Keratinocyte (primary cell): ENCODE measurements around the gene XAB2.

Experiments
- EZH2 ChIP-seq: IDR thresholded peaks from one replicate; pipeline ENCODE4 v1.6.1; 2012; ENCODE audit warnings: inconsistent platforms, mild to moderate bottlenecking, low read length, moderate library complexity
- TF ChIP-seq, protein P1 (sequence below), 3 experiments: IDR thresholded peaks in 1 of 3; conservative IDR thresholded peaks in 1 of 3; optimal IDR thresholded peaks in 1 of 3; 2 replicates in 2 of 3; 3 replicates in 1 of 3; pipeline versions ENCODE3 to v1.5.1; 2011; ENCODE audit warnings: low read length in 3 of 3, mild to moderate bottlenecking in 3 of 3, moderate library complexity in 2 of 3, control low read depth in 1 of 3, inconsistent platforms in 1 of 3; ENCODE audit not compliant: insufficient read depth in 2 of 3; ENCODE audit errors: extremely low read depth in 1 of 3

DNA sequence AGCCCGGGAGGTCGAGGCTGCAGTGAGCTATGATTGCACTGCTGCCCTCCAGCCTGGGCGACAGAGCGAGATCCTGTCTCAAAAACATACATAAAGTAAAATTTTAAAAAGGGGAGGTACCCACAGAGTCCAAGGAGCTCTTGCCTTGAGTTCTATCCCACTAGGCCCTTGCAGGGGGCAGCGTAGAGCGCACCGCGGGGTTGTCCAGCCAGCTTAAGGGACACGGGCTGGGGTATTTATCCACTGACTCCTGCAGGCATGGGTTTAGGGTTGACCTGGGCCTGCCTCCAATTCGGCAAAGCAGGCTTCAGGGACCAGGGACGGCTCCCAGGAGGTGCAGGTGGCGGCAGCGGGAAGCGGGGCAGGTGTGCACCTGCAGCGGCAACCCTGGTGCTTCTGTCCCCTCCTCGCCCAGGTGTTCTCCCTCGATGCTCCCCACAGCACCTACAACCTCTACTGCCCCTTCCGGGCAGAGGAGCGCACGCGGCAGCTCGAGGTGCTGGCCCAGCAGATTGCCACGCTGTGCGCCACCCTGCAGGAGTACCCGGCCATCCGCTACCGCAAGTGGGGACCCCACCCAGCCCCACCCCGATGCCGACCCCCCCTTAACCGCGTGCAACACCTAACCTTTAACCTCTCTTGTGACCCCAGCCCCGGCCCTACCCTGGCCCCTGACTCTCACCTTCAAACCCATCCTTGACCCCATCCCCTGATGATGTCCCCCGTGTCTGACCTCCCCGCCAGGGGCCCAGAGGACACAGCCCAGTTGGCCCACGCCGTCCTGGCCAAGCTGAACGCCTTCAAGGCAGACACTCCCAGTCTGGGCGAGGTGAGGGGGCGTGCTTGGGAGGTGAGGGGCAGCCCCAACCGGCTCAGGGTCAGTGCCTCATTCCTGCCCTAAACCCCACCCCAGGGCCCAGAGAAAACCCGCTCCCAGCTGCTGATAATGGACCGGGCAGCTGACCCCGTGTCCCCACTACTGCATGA lies 12.2 kb upstream of the XAB2 start:
- TF ChIP-seq EZH2: no peak
- TF ChIP-seq, protein P1, sequence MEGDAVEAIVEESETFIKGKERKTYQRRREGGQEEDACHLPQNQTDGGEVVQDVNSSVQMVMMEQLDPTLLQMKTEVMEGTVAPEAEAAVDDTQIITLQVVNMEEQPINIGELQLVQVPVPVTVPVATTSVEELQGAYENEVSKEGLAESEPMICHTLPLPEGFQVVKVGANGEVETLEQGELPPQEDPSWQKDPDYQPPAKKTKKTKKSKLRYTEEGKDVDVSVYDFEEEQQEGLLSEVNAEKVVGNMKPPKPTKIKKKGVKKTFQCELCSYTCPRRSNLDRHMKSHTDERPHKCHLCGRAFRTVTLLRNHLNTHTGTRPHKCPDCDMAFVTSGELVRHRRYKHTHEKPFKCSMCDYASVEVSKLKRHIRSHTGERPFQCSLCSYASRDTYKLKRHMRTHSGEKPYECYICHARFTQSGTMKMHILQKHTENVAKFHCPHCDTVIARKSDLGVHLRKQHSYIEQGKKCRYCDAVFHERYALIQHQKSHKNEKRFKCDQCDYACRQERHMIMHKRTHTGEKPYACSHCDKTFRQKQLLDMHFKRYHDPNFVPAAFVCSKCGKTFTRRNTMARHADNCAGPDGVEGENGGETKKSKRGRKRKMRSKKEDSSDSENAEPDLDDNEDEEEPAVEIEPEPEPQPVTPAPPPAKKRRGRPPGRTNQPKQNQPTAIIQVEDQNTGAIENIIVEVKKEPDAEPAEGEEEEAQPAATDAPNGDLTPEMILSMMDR (optimal IDR thresholded peaks at IDR 0.05 in 1 of 3, IDR thresholded peaks at IDR 0.05 in 1 of 3, conservative IDR thresholded peaks at IDR 0.05 in 1 of 3; ENCODE audit: extremely low read depth in 1 of 3, insufficient read depth in 2 of 3, low read length in 3 of 3): no peak
